NCI-H2107 (cell line): ENCODE measurements around the gene GSK3A.

Experiments
- DNase-seq: peaks from one replicate; lab custom pipeline; 2025; lab: John Stamatoyannopoulos, UW

GSK3A gene

DNA sequence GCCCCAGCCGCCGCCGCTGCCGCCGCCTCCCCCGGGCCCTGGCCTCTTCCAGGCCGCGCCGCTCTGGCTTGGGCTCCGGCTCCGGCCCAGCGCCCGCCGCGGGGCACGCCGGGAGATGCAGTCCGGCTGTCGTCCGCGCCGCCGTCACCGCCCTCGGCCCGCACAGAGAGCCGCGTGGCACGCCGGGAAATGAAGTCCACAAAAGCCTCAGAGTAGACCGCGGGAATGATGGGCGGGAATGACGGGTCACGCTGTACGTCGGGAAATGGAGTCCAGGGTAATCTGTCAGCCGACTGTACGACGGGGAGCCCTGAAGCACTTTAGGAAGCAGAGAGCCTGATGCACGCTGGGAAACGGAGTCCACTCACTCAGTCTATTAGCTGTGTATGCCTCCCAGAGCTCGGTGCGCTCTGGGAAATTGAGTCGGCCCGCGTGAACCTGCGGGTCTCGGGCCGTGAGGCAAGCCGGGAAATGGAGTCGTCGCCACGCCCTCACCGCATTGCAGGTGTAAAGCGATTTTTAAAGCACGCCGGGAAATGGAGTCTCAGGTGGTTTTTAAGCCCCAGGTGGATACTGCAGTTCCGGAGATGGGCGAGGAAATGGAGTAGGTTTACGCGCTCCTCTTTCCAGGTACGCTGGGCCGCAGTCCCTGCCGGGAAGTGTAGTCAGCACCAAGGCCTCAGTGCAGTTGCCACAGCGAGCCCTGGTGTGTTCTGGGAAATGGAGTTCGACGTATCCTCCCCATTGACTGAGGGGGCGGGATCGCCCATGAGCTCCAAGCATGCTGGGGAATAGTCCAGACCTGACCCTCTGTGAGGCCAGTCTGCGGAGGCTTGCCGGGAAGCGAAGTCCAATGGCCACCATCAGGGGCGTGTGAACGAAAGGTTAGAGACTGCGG, at the start of gene GSK3A:
Gene GSK3A (minus strand): TSS at position 91 of the 898 bp plus-strand sequence. CDS start 137 bp downstream, outside the sequence.
- peak; percentile 98 for DNase-seq

- DNase-seq = no peak
These were observed 49.0 kb upstream of the GSK3A start for GRCh38 chr19:42291435-42291810.

GRCh38 chr19:42290523-42291434, 48.4 kb upstream of the GSK3A start:
- DNase-seq = no peak

GRCh38 chr19:42290136-42290522, 47.7 kb upstream of the GSK3A start:
- no peak for DNase-seq

DNA sequence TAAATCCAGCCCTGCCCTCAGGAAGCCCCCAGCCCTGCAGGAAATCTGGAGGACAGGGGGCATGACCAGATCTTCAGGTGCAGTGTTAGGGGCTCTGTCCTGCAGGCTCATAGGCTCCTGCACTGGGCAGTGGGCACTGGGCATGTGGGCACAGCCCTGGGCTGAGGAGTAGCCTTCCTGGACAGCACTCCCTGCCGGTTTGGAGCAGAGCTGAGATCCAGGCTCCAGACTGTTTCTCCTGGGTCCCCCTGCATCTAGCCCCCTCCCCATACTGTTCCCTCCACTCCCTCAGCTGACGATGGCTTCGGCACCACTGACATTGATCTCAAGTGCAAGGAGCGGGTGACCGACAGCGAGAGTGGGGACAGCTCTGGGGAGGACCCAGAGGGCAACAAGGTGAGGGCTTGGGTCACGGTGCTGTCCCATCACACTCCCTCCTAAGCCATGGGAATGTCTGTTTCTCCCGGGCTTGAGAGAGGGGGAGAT, 47.2 kb upstream of the GSK3A start:
- DNase-seq = no peak

DNA sequence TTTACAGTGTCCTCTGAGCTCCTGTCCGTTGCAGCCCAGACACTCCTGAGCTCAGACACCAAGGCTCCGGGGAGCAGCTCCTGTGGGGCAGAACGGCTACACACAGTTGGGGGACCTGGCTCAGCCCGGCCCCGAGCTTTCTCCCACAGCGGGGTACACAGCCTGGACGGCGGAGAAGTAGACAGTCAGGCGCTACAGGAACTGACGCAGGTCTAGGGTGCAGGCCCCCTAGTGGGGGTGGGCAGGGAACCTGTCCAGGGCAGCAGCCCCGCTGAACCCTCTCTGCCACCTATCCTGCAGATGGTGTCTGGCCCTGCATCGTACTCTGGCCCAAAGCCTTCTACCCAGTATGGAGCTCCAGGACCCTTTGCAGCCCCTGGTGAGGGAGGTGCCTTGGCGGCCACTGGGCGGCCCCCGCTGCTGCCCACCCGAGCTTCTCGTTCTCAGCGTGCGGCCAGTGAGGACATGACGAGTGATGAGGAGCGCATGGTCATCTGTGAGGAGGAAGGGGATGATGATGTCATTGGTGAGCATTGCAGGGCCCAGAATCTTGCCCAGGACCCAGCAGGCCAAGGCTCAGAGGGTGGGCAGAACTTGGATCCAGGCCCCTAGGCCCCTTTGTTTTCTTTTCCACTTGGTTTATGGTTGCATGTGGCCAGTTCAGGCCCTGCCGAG, 46.6 kb upstream of the GSK3A start:
- no peak for DNase-seq

DNA sequence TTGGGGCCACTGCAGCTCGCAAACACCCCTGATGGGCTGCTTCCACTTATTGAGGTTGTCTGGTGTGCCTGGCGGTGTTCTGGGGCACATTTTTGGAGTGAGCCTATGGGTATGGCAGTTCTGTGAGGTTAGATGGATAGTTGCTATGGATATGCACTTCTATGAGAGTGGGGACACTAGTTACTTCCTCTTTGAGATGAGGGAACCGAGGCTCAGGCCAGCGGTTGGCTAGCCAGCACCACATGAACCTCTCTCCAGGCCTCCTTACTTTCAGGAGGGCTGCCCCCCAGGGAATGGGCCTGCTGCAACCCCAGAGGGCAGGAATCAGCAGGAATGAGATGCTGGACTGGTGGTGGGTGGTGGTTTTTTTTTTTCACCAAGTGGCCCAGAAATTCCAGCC, 46.0 kb upstream of the GSK3A start:
- no peak for DNase-seq

GRCh38 chr19:42287827-42288107, 45.4 kb upstream of the GSK3A start:
- no peak for DNase-seq

DNA sequence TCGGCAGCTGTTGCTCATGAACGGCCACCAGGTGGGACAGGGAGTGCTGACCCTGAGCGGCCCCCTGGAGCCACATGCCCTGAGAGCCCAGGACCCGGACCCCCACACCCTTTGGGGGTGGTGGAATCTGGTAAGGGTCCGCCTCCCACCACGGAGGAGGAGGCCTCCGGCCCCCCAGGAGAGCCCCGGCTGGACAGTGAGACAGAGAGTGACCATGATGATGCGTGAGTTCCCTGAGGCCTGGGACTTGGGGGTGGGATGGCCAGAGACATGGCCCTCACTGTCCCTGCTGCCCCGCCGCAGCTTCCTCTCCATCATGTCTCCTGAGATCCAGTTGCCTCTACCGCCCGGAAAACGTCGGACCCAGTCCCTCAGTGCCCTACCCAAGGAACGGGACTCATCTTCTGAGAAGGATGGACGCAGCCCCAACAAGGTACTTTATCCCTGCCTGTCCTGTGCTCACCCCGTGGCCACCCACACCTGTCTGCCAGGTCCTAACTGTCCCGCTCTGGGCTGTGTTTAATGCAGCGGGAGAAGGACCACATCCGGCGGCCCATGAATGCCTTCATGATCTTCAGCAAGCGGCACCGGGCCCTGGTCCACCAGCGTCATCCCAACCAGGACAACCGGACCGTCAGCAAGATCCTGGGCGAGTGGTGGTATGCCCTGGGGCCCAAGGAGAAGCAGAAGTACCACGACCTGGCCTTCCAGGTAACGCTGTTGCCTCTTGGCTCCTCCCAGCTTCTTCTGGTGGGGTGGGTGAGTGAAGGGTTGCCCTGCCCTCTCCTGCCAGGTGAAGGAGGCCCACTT, 44.8 kb upstream of the GSK3A start:
- DNase-seq = no peak

GRCh38 chr19:42286349-42287016, 44.1 kb upstream of the GSK3A start:
- no peak for DNase-seq

DNA sequence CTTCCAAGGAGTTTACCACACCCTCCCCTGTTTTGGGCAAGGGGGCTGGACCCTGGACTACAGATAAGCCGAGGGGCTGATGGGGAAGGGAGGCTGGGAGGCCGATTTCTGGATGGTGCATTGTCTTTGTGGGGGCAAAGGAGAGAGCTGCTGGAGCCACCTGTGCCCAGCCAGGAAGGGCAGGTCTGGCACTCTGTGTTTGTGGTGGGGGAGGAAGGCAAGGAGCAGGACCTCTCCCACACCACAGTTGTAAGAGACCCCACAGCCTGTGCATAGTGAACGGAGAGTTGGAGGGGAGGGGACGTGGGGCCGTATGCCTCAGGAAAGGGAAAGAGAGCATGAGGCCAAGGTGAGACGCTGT, 43.6 kb upstream of the GSK3A start:
- no peak for DNase-seq

GRCh38 chr19:42285541-42285941, 43.1 kb upstream of the GSK3A start:
- DNase-seq = no peak

DNA sequence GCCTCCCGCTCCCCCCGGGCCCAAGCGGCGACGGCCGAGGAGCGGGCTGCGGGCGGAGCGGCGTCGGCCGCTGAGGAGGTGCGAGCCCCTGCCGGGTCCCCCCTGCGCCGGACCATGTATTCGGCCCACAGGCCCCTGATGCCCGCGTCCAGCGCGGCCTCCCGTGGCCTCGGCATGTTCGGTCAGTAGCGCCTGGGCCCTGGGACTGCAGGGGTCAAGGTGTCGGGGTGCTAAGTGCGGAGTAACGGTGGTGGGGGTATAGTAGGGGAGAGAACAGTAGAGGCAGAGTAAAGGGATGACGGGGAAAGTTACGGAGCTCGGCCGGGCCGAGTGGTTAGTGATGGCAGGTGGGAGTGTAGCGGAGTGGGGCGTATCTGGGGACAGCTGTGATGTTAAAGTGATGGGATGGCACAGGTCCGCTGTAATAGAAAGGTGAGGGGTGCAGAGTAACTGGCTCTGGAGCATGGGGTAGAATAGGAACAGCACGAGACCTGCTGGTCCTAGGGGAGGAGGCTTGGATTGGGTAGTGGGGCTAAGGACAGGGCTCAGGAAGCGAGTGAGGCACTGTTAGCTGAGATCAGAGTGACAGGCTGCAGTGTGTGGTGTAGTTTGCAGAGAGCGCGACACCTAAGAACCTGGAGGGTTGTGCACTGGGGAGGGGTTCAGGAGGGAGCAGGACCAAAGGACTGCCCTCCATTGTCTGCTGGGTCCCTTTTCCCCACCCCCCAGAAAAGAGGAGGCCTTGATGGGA, 42.4 kb upstream of the GSK3A start:
- no peak for DNase-seq

DNA sequence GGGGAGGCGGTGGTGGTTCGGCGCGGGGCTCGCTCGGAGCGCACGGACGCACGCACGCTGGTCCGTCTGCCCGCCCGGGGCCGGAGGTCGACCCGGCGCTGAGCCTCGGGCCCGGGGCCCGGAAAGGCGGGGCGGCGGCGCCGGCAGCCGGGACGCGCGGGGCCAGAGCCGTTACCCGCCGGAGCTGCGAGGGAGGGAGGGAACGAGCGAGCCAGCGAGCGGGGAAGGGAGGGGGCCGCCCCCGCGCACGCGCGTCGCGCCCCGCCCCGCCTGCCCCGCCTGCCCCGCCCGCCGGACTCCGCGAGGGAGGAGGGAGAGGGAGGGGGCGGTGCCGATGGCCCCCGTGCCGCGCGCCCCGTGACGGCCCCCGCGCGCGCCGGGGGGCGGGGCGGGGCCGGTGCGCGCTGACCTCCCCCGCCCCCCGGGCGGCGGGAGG, 41.7 kb upstream of the GSK3A start:
- peak; percentile 49 for DNase-seq

DNA sequence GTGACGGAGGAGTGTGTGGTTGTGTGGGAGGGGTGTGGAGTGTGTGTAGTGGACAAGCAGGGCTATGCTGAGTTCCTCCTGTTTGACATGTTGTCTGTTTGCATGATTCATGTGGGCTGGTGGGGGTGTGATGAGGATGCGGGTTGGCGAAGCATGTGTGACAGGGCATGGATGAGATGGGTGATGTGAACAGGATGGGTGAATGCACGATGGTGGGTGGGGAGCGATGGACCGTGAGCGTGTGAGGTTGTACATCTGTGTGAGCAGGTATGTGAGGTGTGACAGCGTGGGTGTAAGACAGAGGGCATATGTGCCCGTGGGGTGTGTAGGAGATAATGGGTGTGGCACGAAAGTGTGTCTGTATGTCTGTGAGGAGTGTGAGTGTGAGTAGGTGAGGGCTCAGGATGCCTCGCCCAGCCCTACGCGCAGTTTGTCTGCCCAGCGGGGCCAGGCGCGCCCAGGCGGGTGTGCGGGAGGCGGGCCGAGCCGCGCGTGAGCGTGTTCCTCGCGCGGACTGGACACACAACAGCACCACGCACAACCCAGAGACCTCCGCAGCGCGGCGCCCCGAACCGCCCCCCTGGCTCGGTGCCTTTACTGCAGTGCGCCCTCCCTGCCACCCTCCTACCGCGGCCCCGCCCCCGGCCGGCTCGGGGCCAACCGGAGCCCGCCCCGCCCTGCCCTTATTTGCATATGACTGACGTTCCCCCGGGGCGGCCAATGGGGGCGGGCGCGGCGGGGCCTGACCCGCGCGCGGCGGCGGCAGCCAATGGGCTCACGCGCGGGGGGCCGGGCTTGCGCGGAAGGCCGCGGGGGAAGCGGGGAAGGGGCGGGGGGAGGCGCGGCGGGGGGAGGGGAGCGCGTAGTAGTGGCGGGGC, 41.0 kb upstream of the GSK3A start:
- peak; percentile 92 for DNase-seq

DNA sequence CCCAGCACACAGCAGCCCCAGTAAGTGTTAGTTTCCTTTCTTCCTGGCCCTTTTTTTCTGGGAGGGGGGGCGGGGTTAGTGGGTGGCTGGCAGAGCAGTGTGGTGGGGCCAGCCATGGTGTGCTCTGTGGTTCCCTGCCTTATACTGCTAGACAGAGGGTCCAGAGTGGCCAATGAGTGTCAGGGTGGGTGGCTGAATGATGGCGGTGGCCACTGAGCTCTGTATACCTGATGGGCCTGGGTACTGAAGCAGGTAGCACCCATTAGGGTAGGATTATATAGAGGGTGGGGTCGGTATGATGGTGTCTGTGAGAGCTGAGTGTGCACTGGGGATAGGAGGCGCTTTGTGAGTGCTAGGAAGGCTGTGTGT, 40.4 kb upstream of the GSK3A start:
- DNase-seq = no peak

- DNase-seq = no peak
These were observed 39.7 kb upstream of the GSK3A start for GRCh38 chr19:42281827-42282762.

DNA sequence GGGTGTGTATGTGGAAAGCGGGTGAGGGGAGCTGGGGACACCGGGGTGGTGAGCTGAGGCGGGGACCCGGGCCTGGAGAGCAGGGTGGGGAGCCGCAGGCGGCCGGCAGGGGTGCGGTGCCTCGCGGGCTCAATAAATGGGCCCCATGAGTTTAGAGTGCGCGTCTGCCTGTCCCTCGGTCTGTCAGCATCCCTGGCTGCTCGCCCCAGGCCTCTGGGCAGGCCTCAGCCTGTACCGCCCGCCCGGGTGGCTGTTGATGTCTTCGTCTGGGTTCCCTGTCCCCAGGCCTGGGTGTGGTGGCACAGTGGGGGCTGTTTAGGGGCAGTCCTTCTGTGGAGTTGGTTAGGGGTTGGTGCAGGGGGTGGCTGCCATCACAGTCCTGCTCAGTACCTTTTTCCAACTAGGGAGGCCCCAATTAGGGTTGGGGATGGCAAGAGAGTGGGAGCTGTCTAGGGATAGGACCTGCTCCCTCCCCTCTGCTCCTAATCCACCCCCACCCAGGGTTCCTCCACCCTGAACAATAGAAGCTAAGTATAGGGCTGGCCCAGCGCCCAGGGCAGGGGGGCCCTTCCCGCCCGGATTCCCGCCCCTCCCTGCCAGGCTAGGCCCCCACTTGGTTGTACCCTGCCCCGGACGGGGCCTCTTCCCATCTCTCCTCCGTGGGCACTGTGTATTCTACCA, 38.9 kb upstream of the GSK3A start:
- no peak for DNase-seq
